ENCODE results near the gene RAB9A.
"Not testable (repeated sequence)": the region's sequence is repeated elsewhere in the genome, so short reads cannot be mapped to it uniquely, and the experiment has no call there.

RAB9A gene

DNA sequence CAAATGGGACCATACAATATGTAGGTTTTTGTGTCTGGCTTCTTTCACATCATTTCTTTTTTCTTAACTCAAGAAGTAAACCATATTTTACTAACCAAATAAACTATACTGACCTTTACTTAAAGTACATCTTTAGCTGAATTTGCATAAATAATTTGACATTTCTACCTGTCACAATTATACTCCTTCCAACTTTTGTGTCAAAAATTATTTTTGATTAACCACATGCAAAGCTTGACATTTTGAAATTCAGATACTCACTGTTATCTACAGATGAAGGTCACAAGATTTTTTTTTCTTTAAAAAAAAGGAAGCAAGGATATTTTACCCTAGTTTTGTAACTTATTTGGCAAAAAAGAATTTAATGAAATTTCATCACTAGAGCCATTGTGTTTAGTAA lies 12.0 kb upstream of the RAB9A start:
- ChIA-PET CTCF (no interaction called here), POLR2A (no interaction called here)
- no peak overlapping the region for H3K4me3 ChIP-seq (ENCODE audit: low read depth, low read length)
- TF ChIP-seq, protein P1, sequence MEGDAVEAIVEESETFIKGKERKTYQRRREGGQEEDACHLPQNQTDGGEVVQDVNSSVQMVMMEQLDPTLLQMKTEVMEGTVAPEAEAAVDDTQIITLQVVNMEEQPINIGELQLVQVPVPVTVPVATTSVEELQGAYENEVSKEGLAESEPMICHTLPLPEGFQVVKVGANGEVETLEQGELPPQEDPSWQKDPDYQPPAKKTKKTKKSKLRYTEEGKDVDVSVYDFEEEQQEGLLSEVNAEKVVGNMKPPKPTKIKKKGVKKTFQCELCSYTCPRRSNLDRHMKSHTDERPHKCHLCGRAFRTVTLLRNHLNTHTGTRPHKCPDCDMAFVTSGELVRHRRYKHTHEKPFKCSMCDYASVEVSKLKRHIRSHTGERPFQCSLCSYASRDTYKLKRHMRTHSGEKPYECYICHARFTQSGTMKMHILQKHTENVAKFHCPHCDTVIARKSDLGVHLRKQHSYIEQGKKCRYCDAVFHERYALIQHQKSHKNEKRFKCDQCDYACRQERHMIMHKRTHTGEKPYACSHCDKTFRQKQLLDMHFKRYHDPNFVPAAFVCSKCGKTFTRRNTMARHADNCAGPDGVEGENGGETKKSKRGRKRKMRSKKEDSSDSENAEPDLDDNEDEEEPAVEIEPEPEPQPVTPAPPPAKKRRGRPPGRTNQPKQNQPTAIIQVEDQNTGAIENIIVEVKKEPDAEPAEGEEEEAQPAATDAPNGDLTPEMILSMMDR (IDR thresholded peaks at IDR 0.05; ENCODE audit: insufficient read depth, low read length, missing control alignments): no peak
- DNase-seq (ENCODE audit: low read depth, low spot score): no peak

- DNase-seq (ENCODE audit: low read depth, low spot score); POLR2A ChIA-PET; H3K4me3 ChIP-seq (ENCODE audit: low read depth, low read length); CTCF ChIA-PET: not testable (repeated sequence)
Measured at GRCh38 chrX:13679700-13680099, 9.2 kb upstream of the RAB9A start.

GRCh38 chrX:13681595-13681994 lies 7.3 kb upstream of the RAB9A start:
- TF ChIP-seq, protein P1 (IDR thresholded peaks at IDR 0.05; ENCODE audit: insufficient read depth, low read length, missing control alignments): no peak
- ChIA-PET CTCF (no interaction called here), POLR2A (no interaction called here)
- H3K4me3 ChIP-seq (ENCODE audit: low read depth, low read length): no peak overlapping the region
- DNase-seq (ENCODE audit: low read depth, low spot score): no peak

- TF ChIP-seq, protein P1 (IDR thresholded peaks at IDR 0.05; ENCODE audit: insufficient read depth, low read length, missing control alignments): no peak
- CTCF ChIA-PET: no interaction called here
- POLR2A ChIA-PET: no interaction called here
- no peak for DNase-seq (ENCODE audit: low read depth, low spot score)
- H3K4me3 ChIP-seq (ENCODE audit: low read depth, low read length): no peak overlapping the region
Measured at GRCh38 chrX:13684361-13684760, 4.6 kb upstream of the RAB9A start.

DNA sequence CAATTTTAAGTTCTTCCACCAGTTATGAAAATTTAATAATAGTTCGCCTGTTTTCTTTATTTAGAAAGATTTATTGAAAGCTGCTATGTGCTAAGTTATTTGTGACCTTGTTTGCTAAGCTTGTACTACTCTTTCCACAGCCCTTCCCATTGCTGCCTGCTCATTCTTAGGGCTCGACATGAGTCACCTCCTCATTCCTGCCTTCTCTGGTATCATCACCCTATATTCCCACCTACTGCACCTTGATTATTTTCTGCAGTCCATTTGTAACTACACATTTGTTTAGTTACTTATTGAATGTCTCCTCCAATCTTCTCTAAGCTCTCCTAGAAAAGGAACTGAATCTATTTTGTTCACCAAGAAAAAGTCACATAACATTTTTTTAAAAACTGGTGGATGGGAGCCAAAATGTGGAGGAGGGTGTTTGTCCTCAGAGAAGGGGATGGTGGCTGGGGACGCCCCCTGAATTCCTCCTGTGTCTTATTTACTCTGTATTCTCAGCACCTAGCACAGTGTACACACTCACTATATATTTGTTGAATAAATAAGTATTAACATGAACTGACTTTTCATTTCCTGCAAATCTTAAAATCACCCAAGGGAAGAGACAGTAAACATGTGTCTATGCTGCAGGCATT lies 3.7 kb upstream of the RAB9A start:
- DNase-seq (ENCODE audit: low read depth, low spot score): no peak
- ChIA-PET POLR2A (no interaction called here), CTCF (interaction anchor here (0.7 to 1.4 kb wide), 2 partner anchors 26 to 63 kb away, joined by 3 to 4 read pairs; no protein-coding TSS in a partner anchor)
- H3K4me3 ChIP-seq (ENCODE audit: low read depth, low read length): no peak overlapping the region
- TF ChIP-seq, protein P1 (IDR thresholded peaks at IDR 0.05; ENCODE audit: insufficient read depth, low read length, missing control alignments): no peak

DNA sequence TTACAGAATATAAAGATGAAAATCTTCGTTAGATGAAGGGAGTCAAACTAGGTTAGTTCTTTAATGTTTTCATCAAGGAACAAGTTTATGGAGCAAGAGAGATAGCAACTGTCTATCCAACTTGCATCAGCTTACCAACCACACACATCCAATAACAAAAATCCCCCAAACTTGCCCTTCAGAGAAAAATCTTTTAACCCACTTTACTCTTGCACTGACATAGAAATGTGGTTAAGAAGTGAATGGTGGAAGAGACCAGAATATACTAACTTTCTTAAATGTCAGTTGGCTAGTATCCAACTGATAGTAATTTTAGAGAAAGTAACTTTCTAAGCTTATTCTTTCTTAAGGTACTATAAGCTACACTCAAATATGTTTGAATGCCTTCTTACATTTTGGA lies 1.7 kb upstream of the RAB9A start:
- POLR2A ChIA-PET: no interaction called here
- DNase-seq (ENCODE audit: low read depth, low spot score): no peak
- H3K4me3 ChIP-seq (ENCODE audit: low read depth, low read length): no peak overlapping the region
- TF ChIP-seq, protein P1 (IDR thresholded peaks at IDR 0.05; ENCODE audit: insufficient read depth, low read length, missing control alignments): no peak
- CTCF ChIA-PET: interaction anchor here (1.7 kb wide), 1 partner anchor 20 kb away, joined by 5 read pairs; no protein-coding TSS in a partner anchor

- POLR2A ChIA-PET: interaction anchor here (1.1 kb wide), 1 partner anchor 47 kb away, joined by 3 read pairs; no protein-coding TSS in a partner anchor
- DNase-seq (ENCODE audit: low read depth, low spot score): no peak
- H3K4me3 ChIP-seq (ENCODE audit: low read depth, low read length): peak overlapping the region; percentile 72
- TF ChIP-seq, protein P1 (IDR thresholded peaks at IDR 0.05; ENCODE audit: insufficient read depth, low read length, missing control alignments): no peak
- CTCF ChIA-PET: interaction anchor here (1.2 to 1.7 kb wide), 2 partner anchors 22 to 182 kb away, joined by 5 read pairs; no protein-coding TSS in a partner anchor
Measured at GRCh38 chrX:13688384-13688957, 457 bp upstream of the RAB9A start.

Data from AG04449 (cell line).